Thymus (tissue), 11 donors: Measurements from ENCODE around the gene TUBA1C. TPM values are rescaled to one million over a fixed set of nuclear protein-coding genes. Genes with fewer than 3 reads are reported as not detected.
"Not testable (repeated sequence)": the region's sequence is repeated elsewhere in the genome, so short reads cannot be mapped to it uniquely, and the experiment has no call there.

ENCODE experiments used
- DNase-seq, 9 donors: peaks; one replicate each; pipeline ENCODE4 v3.0.0-alpha.2; 2013; ENCODE audit warnings: low spot score in 9 of 9, low read depth in 6 of 9, missing footprints in 1 of 9
- H3K27ac ChIP-seq, 2 donors: one replicate each; pipeline ENCODE4 v1.5.1; 2013; ENCODE audit warnings: control low read depth in 1 of 2, low read depth in 1 of 2, low read length in 1 of 2, mild to moderate bottlenecking in 1 of 2, moderate library complexity in 1 of 2
- H3K27me3 ChIP-seq, 2 donors: one replicate each; pipeline ENCODE4 v1.5.1; 2013; ENCODE audit warnings: low read length in 1 of 2; ENCODE audit not compliant: control insufficient read depth in 2 of 2, insufficient read depth in 1 of 2
- H3K36me3 ChIP-seq, 2 donors: one replicate each; pipeline ENCODE4 v1.5.1; 2013; ENCODE audit warnings: low read length in 1 of 2, mild to moderate bottlenecking in 1 of 2, moderate library complexity in 1 of 2; ENCODE audit not compliant: control insufficient read depth in 2 of 2, insufficient read depth in 2 of 2
- H3K4me1 ChIP-seq, 2 donors: one replicate each; pipeline ENCODE4 v1.5.1; 2013; ENCODE audit warnings: low read length in 2 of 2; ENCODE audit not compliant: control insufficient read depth in 2 of 2, insufficient read depth in 2 of 2
- H3K4me3 ChIP-seq, 2 donors: one replicate each; pipeline ENCODE4 v1.5.1; 2013; ENCODE audit warnings: low read length in 2 of 2, control low read depth in 1 of 2, mild to moderate bottlenecking in 1 of 2
- H3K9me3 ChIP-seq, 2 donors: one replicate each; pipeline ENCODE4 v1.5.1; 2013; ENCODE audit warnings: low read length in 1 of 2, mild to moderate bottlenecking in 1 of 2; ENCODE audit not compliant: control insufficient read depth in 2 of 2, insufficient read depth in 1 of 2
- WGBS: extraction: QIAGEN DNeasy Blood & Tissue Kit; methylation state at CpG from one replicate; pipeline ENCODE4 v1.1.7; 2013; 5-methylcytosine and 5-hydroxymethylcytosine counted together
- polyA plus RNA-seq: library from polyadenylated mRNA; stranded (reverse); fragments of 200-250 nt; gene quantifications from one replicate; pipeline ENCODE4 v1.2.3, GENCODE V29; 2013
- total RNA-seq: library from RNA; stranded (reverse); fragments of 120-200 nt; gene quantifications from one replicate; pipeline ENCODE4 v1.2.4, GENCODE V29; 2013
- donor health status: healthy.

The TUBA1C gene
- total and polyA plus RNA-seq, 2 donors, result 112 to 115 TPM

- Histone ChIP-seq H3K27ac (no peak overlapping the region), H3K36me3 (no peaks in the 10 kb centered on the region), H3K27me3 (peaks cover 55 to 83% of the 10 kb centered on the region in 2 donors), H3K9me3 (peaks cover 0 to 19% of the 10 kb centered on the region in 2 donors), H3K4me3 (peak overlapping the region in 1 of 2 donors; percentile 35), H3K4me1 (peaks cover 8 to 19% of the 10 kb centered on the region in 2 donors)
- WGBS, result 4% methylated on average over 77 of the region's 77 CpGs
- peak in 1 of 9 donors; percentile 16 for DNase-seq
These were observed 32.2 kb downstream of the TUBA1C start for GRCh38 chr12:49296836-49297694.

GRCh38 chr12:49297695-49298060 is 32.8 kb downstream of the TUBA1C start:
- WGBS, result 27% methylated on average over 8 of the region's 8 CpGs
- Histone ChIP-seq H3K4me3 (peak overlapping the region in 1 of 2 donors; percentile 35), H3K27me3 (peaks cover 53 to 81% of the 10 kb centered on the region in 2 donors), H3K36me3 (no peaks in the 10 kb centered on the region), H3K9me3 (peaks cover 0 to 19% of the 10 kb centered on the region in 2 donors), H3K4me1 (peaks cover 8 to 19% of the 10 kb centered on the region in 2 donors), H3K27ac (no peak overlapping the region)
- no peak for DNase-seq

- WGBS, result 52% methylated on average over 6 of the region's 6 CpGs
- Histone ChIP-seq H3K4me3 (no peak overlapping the region), H3K36me3 (no peaks in the 10 kb centered on the region), H3K4me1 (peaks cover 8 to 19% of the 10 kb centered on the region in 2 donors), H3K27ac (no peak overlapping the region), H3K27me3 (peaks cover 49 to 80% of the 10 kb centered on the region in 2 donors), H3K9me3 (peaks cover 0 to 19% of the 10 kb centered on the region in 2 donors)
- DNase-seq, result no peak
These were observed 33.3 kb downstream of the TUBA1C start for GRCh38 chr12:49298160-49298559.

GRCh38 chr12:49301760-49302159 is 36.9 kb downstream of the TUBA1C start:
- no peaks in the 10 kb centered on the region for H3K36me3 ChIP-seq
- peaks cover 15 to 60% of the 10 kb centered on the region in 2 donors for H3K27me3 ChIP-seq
- no peaks in the 10 kb centered on the region for H3K9me3 ChIP-seq
- no peak overlapping the region for H3K4me3 ChIP-seq
- WGBS, result 78% methylated on average over 4 of the region's 4 CpGs
- no peak for DNase-seq
- no peak overlapping the region for H3K27ac ChIP-seq
- H3K4me1 ChIP-seq, result peaks cover 5 to 13% of the 10 kb centered on the region in 2 donors

GRCh38 chr12:49304161-49304560 is 39.3 kb downstream of the TUBA1C start:
- peaks cover 0 to 5% of the 10 kb centered on the region in 2 donors for H3K4me1 ChIP-seq
- H3K4me3 ChIP-seq, result no peak overlapping the region
- DNase-seq, result no peak
- WGBS, result 96% methylated on average over 2 of the region's 2 CpGs
- no peak overlapping the region for H3K27ac ChIP-seq
- H3K9me3 ChIP-seq, result no peaks in the 10 kb centered on the region
- H3K27me3 ChIP-seq, result peaks cover 0 to 43% of the 10 kb centered on the region in 2 donors
- no peaks in the 10 kb centered on the region for H3K36me3 ChIP-seq

- WGBS, result 87% methylated on average over 6 of the region's 6 CpGs
- no peak for DNase-seq
- H3K4me3 ChIP-seq, result no peak overlapping the region
- no peak overlapping the region for H3K27ac ChIP-seq
- no peaks in the 10 kb centered on the region for H3K9me3 ChIP-seq
- peaks cover 0 to 44% of the 10 kb centered on the region in 2 donors for H3K27me3 ChIP-seq
- H3K36me3 ChIP-seq, result no peaks in the 10 kb centered on the region
- H3K4me1 ChIP-seq, result peaks cover 0 to 5% of the 10 kb centered on the region in 2 donors
These were observed 41.1 kb downstream of the TUBA1C start for GRCh38 chr12:49305762-49306510.

GRCh38 chr12:49309386-49309785 is 44.5 kb downstream of the TUBA1C start:
- no peaks in the 10 kb centered on the region for H3K36me3 ChIP-seq
- peaks cover 0 to 26% of the 10 kb centered on the region in 2 donors for H3K27me3 ChIP-seq
- H3K27ac ChIP-seq, result no peak overlapping the region
- H3K4me1 ChIP-seq, result no peaks in the 10 kb centered on the region
- DNase-seq, result no peak
- 96% methylated on average over 7 of the region's 7 CpGs for WGBS
- no peaks in the 10 kb centered on the region for H3K9me3 ChIP-seq
- no peak overlapping the region for H3K4me3 ChIP-seq

- H3K4me1 ChIP-seq, H3K9me3 ChIP-seq, H3K4me3 ChIP-seq, H3K36me3 ChIP-seq, DNase-seq, H3K27ac ChIP-seq: not testable (repeated sequence)
- peaks cover 0 to 27% of the 10 kb centered on the region in 2 donors for H3K27me3 ChIP-seq
- WGBS, result 57% methylated on average over 2 of the region's 3 CpGs
These were observed 45.6 kb downstream of the TUBA1C start for GRCh38 chr12:49310451-49311000.

GRCh38 chr12:49314811-49315210 is 49.9 kb downstream of the TUBA1C start:
- 98% methylated on average over 1 of the region's 1 CpG for WGBS
- no peak for DNase-seq

More at GRCh38 chr12:49314811-49315210, 49.9 kb downstream of the TUBA1C start:
- H3K4me1 ChIP-seq, result no peaks in the 10 kb centered on the region
- H3K27ac ChIP-seq, result no peak overlapping the region
- no peaks in the 10 kb centered on the region for H3K36me3 ChIP-seq
- H3K9me3 ChIP-seq, result no peaks in the 10 kb centered on the region
- H3K27me3 ChIP-seq, result peaks cover 0 to 11% of the 10 kb centered on the region in 2 donors
- no peak overlapping the region for H3K4me3 ChIP-seq
